Measurements from ENCODE around the gene SH3PXD2B.

DNA sequence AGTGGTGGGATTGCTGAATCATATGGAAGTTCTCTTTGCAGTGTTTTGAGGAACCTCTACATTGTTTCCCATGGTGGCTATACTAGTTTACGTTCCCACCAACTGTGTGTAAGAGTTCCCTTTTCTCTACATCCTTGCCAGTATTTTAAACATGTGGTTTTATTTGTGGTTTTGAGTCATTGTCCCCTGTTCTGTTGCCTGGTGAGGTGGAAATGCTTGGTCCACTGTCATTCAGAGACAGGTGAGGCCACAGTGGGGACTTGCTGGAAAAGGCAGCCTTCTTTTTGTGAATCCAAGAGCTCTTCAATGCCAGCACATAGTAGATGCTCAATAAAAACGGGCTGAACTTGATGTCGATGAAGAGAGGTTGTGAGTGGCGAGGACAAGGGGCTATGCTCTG lies 44.2 kb downstream of the SH3PXD2B start:
- no peak for TF ChIP-seq POLR2A (IDR thresholded peaks at IDR 0.05)
- no peak for TF ChIP-seq CTCF (IDR thresholded peaks at IDR 0.05)
- no peak for TF ChIP-seq POLR2AphosphoS5 (IDR thresholded peaks at IDR 0.05; ENCODE audit: insufficient read depth in 1 of 2, low read depth in 1 of 2)

Data from vagina (tissue), 2 donors.